Hematopoietic multipotent progenitor cell treated with erythropoietin and hydrocortisone succinate and interleukin-3 and kit ligand, for 4 days (in vitro differentiated cells): ENCODE measurements around the gene LTBP3.
A peak's percentile ranks its signal among the peaks of the same experiment; 100 is the strongest.

Source experiments
- DNase-seq: peaks from one replicate; pipeline ENCODE4 v3.0.0-alpha.2; 2015

Gene LTBP3

GRCh38 chr11:65553301-65554001 lies 4.7 kb downstream of the LTBP3 start:
- peak; percentile 87 for DNase-seq

- no peak for DNase-seq
Measured at GRCh38 chr11:65552388-65552951, 5.7 kb downstream of the LTBP3 start.

- peak; percentile 76 for DNase-seq
Measured at GRCh38 chr11:65551572-65552387, 6.4 kb downstream of the LTBP3 start.

- no peak for DNase-seq
Measured at GRCh38 chr11:65549096-65549495, 9.1 kb downstream of the LTBP3 start.

GRCh38 chr11:65548395-65548794 lies 9.8 kb downstream of the LTBP3 start:
- no peak for DNase-seq

- DNase-seq = no peak
Measured at GRCh38 chr11:65547446-65548125, 10.6 kb downstream of the LTBP3 start.

- peak; percentile 96 for DNase-seq
Measured at GRCh38 chr11:65546217-65546958, 11.8 kb downstream of the LTBP3 start.

- DNase-seq = peak; percentile 37
Measured at GRCh38 chr11:65545853-65546216, 12.3 kb downstream of the LTBP3 start.

GRCh38 chr11:65542738-65543390 lies 15.3 kb downstream of the LTBP3 start:
- no peak for DNase-seq

- DNase-seq = no peak
Measured at GRCh38 chr11:65541093-65541982, 16.8 kb downstream of the LTBP3 start.

- peak; percentile 96 for DNase-seq
Measured at GRCh38 chr11:65540290-65541092, 17.7 kb downstream of the LTBP3 start.

- peak; percentile 91 for DNase-seq
Measured at GRCh38 chr11:65539744-65540289, 18.3 kb downstream of the LTBP3 start.

GRCh38 chr11:65538915-65539743 lies 19.0 kb downstream of the LTBP3 start:
- no peak for DNase-seq

GRCh38 chr11:65538232-65538914 lies 19.8 kb downstream of the LTBP3 start:
- no peak for DNase-seq

GRCh38 chr11:65537620-65538231 lies 20.4 kb downstream of the LTBP3 start:
- DNase-seq = no peak

GRCh38 chr11:65537296-65537597 lies 20.9 kb downstream of the LTBP3 start:
- no peak for DNase-seq

GRCh38 chr11:65536412-65537295 lies 21.5 kb downstream of the LTBP3 start:
- DNase-seq = no peak
